ENCODE results near the gene GON4L. TPM values are rescaled to one million over a fixed set of nuclear protein-coding genes. Genes with fewer than 3 reads are reported as not detected.
"Not testable (repeated sequence)": the region's sequence is repeated elsewhere in the genome, so short reads cannot be mapped to it uniquely, and the experiment has no call there.

The GON4L gene
- total RNA-seq, 2 experiments from 2014 or later: 71.0 to 77.0 TPM

- Mint-ChIP-seq H3K4me1 (ENCODE audit: low read depth) (peaks cover 45% of the 10 kb centered on the region), H3K27me3 (no peaks in the 10 kb centered on the region), H3K9me3 (no peaks in the 10 kb centered on the region), H3K27ac (no peak overlapping the region), H3K36me3 (ENCODE audit: low read depth) (peaks cover 50% of the 10 kb centered on the region), H3K4me3 (no peak overlapping the region)
- CTCF ChIA-PET: no interaction called here
- H3K4me3 ChIP-seq (ENCODE audit: low read length): no peak overlapping the region
- H3K27ac ChIP-seq (ENCODE audit: low read depth in 1 of 2, low read length in 2 of 2): no peak overlapping the region
- H3K27me3 ChIP-seq (ENCODE audit: control insufficient read depth in 1 of 2, insufficient read depth in 2 of 2, low read length in 2 of 2): no peaks in the 10 kb centered on the region
- TF ChIP-seq, protein P1, sequence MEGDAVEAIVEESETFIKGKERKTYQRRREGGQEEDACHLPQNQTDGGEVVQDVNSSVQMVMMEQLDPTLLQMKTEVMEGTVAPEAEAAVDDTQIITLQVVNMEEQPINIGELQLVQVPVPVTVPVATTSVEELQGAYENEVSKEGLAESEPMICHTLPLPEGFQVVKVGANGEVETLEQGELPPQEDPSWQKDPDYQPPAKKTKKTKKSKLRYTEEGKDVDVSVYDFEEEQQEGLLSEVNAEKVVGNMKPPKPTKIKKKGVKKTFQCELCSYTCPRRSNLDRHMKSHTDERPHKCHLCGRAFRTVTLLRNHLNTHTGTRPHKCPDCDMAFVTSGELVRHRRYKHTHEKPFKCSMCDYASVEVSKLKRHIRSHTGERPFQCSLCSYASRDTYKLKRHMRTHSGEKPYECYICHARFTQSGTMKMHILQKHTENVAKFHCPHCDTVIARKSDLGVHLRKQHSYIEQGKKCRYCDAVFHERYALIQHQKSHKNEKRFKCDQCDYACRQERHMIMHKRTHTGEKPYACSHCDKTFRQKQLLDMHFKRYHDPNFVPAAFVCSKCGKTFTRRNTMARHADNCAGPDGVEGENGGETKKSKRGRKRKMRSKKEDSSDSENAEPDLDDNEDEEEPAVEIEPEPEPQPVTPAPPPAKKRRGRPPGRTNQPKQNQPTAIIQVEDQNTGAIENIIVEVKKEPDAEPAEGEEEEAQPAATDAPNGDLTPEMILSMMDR (IDR thresholded peaks at IDR 0.05): no peak
- H3K4me1 ChIP-seq (ENCODE audit: insufficient read depth, low read length): peaks cover 25% of the 10 kb centered on the region
- POLR2A ChIA-PET: no interaction called here
- ATAC-seq (ENCODE audit: poor library complexity) (no peak), DNase-seq (no peak)
- H3K9me3 ChIP-seq (ENCODE audit: control insufficient read depth in 1 of 2, insufficient read depth in 1 of 2, low read length in 2 of 2): no peaks in the 10 kb centered on the region
- peaks cover 23% of the 10 kb centered on the region for H3K36me3 ChIP-seq (ENCODE audit: insufficient read depth, low read length)
- intact Hi-C loops (cut with DNase I, micrococcal nuclease): no loop called here
Measured at GRCh38 chr1:155840386-155840785, 16.6 kb downstream of the GON4L start.

DNA sequence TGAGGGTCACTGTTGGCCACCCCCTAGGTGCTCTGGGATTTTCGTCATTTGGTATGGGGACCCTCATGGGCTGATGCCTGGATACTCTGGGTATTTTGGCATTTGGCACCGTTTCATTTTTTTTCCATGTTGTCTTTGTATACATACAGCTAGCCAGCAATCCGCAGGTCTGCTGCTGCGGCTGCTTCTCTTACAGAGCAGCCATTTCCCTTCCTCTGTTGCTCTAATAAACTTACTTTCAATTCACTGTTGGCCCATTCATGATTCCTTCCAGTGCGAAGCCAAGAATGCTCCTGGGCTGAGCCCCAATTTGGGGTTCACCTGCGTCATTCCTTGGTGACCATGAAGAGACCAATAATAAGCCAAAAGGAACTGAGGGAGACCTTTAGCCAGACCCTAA lies 21.5 kb downstream of the GON4L start:
- no peaks in the 10 kb centered on the region for H3K9me3 Mint-ChIP-seq
- H3K27ac Mint-ChIP-seq: no peak overlapping the region
- ATAC-seq (ENCODE audit: poor library complexity): no peak
- ChIA-PET POLR2A (no interaction called here), CTCF (no interaction called here)
- no peak overlapping the region for H3K4me3 Mint-ChIP-seq
- DNase-seq: no peak
- peaks cover 9% of the 10 kb centered on the region for H3K4me1 ChIP-seq (ENCODE audit: insufficient read depth, low read length)
- peaks cover 25% of the 10 kb centered on the region for H3K4me1 Mint-ChIP-seq (ENCODE audit: low read depth)
- H3K4me3 ChIP-seq (ENCODE audit: low read length): no peak overlapping the region
- H3K27me3 Mint-ChIP-seq: no peaks in the 10 kb centered on the region
- H3K27me3 ChIP-seq (ENCODE audit: control insufficient read depth in 1 of 2, insufficient read depth in 2 of 2, low read length in 2 of 2): no peaks in the 10 kb centered on the region
- intact Hi-C loops (cut with DNase I, micrococcal nuclease): no loop called here
- H3K36me3 Mint-ChIP-seq (ENCODE audit: low read depth): peaks cover 29% of the 10 kb centered on the region
- no peaks in the 10 kb centered on the region for H3K9me3 ChIP-seq (ENCODE audit: control insufficient read depth in 1 of 2, insufficient read depth in 1 of 2, low read length in 2 of 2)
- TF ChIP-seq, protein P1 (IDR thresholded peaks at IDR 0.05): no peak
- H3K36me3 ChIP-seq (ENCODE audit: insufficient read depth, low read length): peaks cover 8% of the 10 kb centered on the region
- no peak overlapping the region for H3K27ac ChIP-seq (ENCODE audit: low read depth in 1 of 2, low read length in 2 of 2)

GRCh38 chr1:155834927-155835399 lies 22.1 kb downstream of the GON4L start:
- H3K4me1 ChIP-seq (ENCODE audit: insufficient read depth, low read length); CTCF ChIA-PET; H3K9me3 Mint-ChIP-seq; ATAC-seq (ENCODE audit: poor library complexity); H3K4me3 ChIP-seq (ENCODE audit: low read length); H3K27ac Mint-ChIP-seq; H3K27me3 ChIP-seq (ENCODE audit: control insufficient read depth in 1 of 2, insufficient read depth in 2 of 2, low read length in 2 of 2); H3K27me3 Mint-ChIP-seq; DNase-seq; H3K27ac ChIP-seq (ENCODE audit: low read depth in 1 of 2, low read length in 2 of 2); POLR2A ChIA-PET; intact Hi-C loops (cut with DNase I, micrococcal nuclease); H3K9me3 ChIP-seq (ENCODE audit: control insufficient read depth in 1 of 2, insufficient read depth in 1 of 2, low read length in 2 of 2); H3K36me3 ChIP-seq (ENCODE audit: insufficient read depth, low read length); H3K4me3 Mint-ChIP-seq: not testable (repeated sequence)
- H3K4me1 Mint-ChIP-seq (ENCODE audit: low read depth): peaks cover 23% of the 10 kb centered on the region
- peaks cover 23% of the 10 kb centered on the region for H3K36me3 Mint-ChIP-seq (ENCODE audit: low read depth)

- H3K4me1 ChIP-seq (ENCODE audit: insufficient read depth, low read length): peaks cover 9% of the 10 kb centered on the region
- TF ChIP-seq, protein P1 (IDR thresholded peaks at IDR 0.05): no peak
- peaks cover 20% of the 10 kb centered on the region for H3K4me1 Mint-ChIP-seq (ENCODE audit: low read depth)
- H3K27me3 ChIP-seq (ENCODE audit: control insufficient read depth in 1 of 2, insufficient read depth in 2 of 2, low read length in 2 of 2): no peaks in the 10 kb centered on the region
- intact Hi-C loops (cut with DNase I, micrococcal nuclease): no loop called here
- peaks cover 11% of the 10 kb centered on the region for H3K36me3 ChIP-seq (ENCODE audit: insufficient read depth, low read length)
- H3K27ac ChIP-seq (ENCODE audit: low read depth in 1 of 2, low read length in 2 of 2): no peak overlapping the region
- H3K36me3 Mint-ChIP-seq (ENCODE audit: low read depth): peaks cover 20% of the 10 kb centered on the region
- CTCF ChIA-PET: no interaction called here
- no peaks in the 10 kb centered on the region for H3K9me3 ChIP-seq (ENCODE audit: control insufficient read depth in 1 of 2, insufficient read depth in 1 of 2, low read length in 2 of 2)
- H3K4me3 Mint-ChIP-seq: no peak overlapping the region
- H3K4me3 ChIP-seq (ENCODE audit: low read length): no peak overlapping the region
- ATAC-seq (ENCODE audit: poor library complexity) (no peak), DNase-seq (no peak)
- no peaks in the 10 kb centered on the region for H3K9me3 Mint-ChIP-seq
- no peaks in the 10 kb centered on the region for H3K27me3 Mint-ChIP-seq
- POLR2A ChIA-PET: no interaction called here
- H3K27ac Mint-ChIP-seq: peak overlapping the region; percentile 7
Measured at GRCh38 chr1:155834296-155834926, 22.6 kb downstream of the GON4L start.

All from CD4-positive, alpha-beta T cell (primary cell).